Stomach (tissue), 19 donors: ENCODE measurements around the gene LRRC8A. TPM values are rescaled to one million over a fixed set of nuclear protein-coding genes. Genes with fewer than 3 reads are reported as not detected.
A peak's percentile ranks its signal among the peaks of the same experiment; 100 is the strongest.

Source experiments
- DNase-seq, 2 donors: peaks; one replicate each; pipeline versions ENCODE4 v3.0.0 to v3.0.0-alpha.2; 2013 to 2019
- H3K27ac ChIP-seq, 5 donors: fragments of 200-600 bp in 4 of 5; sonication (generic) in 4 of 5; one replicate each; pipeline ENCODE4 v1.5.1; 2013 to 2019; ENCODE audit warnings: mild to moderate bottlenecking in 1 of 5, moderate library complexity in 1 of 5
- H3K27me3 ChIP-seq, 3 donors: fragments of 200-600 bp; sonication (generic); one replicate each; pipeline ENCODE4 v1.5.1; 2017 to 2019; ENCODE audit warnings: mixed run types in 1 of 3
- H3K36me3 ChIP-seq, 4 donors: fragments of 200-600 bp; sonication (generic); 1 replicate in 3 of 4; 2 replicates in 1 of 4; pipeline ENCODE4 v1.5.1; 2016 to 2019
- H3K4me1 ChIP-seq, 4 donors: fragments of 200-600 bp; sonication (generic); one replicate each; pipeline ENCODE4 v1.5.1; 2016 to 2019
- H3K4me3 ChIP-seq, 4 donors: fragments of 200-600 bp; sonication (generic) in 3 of 4; one replicate each; pipeline ENCODE4 v1.5.1; 2016 to 2019; ENCODE audit warnings: mild to moderate bottlenecking in 1 of 4
- H3K9me3 ChIP-seq, 4 donors: fragments of 200-600 bp; sonication (generic); one replicate each; pipeline ENCODE4 v1.5.1; 2016 to 2019
- CTCF ChIP-seq, 7 experiments: fragments of 450-650 bp in 4 of 7; fragments of 200-600 bp in 3 of 7; sonication (generic) in 3 of 7; IDR thresholded peaks; one replicate each; pipeline ENCODE4 v1.5.1; 2016 to 2019; ENCODE audit warnings: antibody characterized with exemption in 7 of 7, control low read depth in 2 of 7, mild to moderate bottlenecking in 1 of 7
- EP300 ChIP-seq: sonication (generic); formaldehyde crosslinking; IDR thresholded peaks from one replicate; pipeline ENCODE4 v1.6.1; 2017; ENCODE audit warnings: antibody characterized with exemption
- POLR2A ChIP-seq, 4 donors: fragments of 450-650 bp; IDR thresholded peaks; one replicate each; pipeline ENCODE4 v1.6.1; 2016; ENCODE audit warnings: antibody characterized with exemption in 4 of 4, control low read depth in 2 of 4, mild to moderate bottlenecking in 1 of 4, moderate library complexity in 1 of 4
- POLR2AphosphoS5 ChIP-seq, 3 donors: sonication (generic); formaldehyde crosslinking; IDR thresholded peaks; one replicate each; pipeline ENCODE4 v1.6.1; 2016; ENCODE audit warnings: antibody characterized with exemption in 3 of 3
- WGBS, 5 donors: extraction: QIAGEN DNeasy Blood & Tissue Kit in 3 of 5; methylation state at CpG; one replicate each; pipeline versions ENCODE4 v1.1.5 to v1.1.7; 2013 to 2018; 5-methylcytosine and 5-hydroxymethylcytosine counted together
- intact Hi-C: fragments of 100-400 bp; cut with DNase I; formaldehyde crosslinking; loops from one replicate; pipeline ENCODE4 v1.15.1; 2023; ENCODE audit warnings: low total_unique reads
- long read RNA-seq, 10 donors: transcript quantifications; one replicate each; lab custom pipeline, GENCODE V29; 2026
- polyA plus RNA-seq, 3 donors: library from polyadenylated mRNA; stranded (reverse); fragments of 200-250 nt; gene quantifications; one replicate each; pipeline ENCODE4 v1.2.3, GENCODE V29; 2013
- total RNA-seq, 5 donors: library from RNA; depleted of rRNA; stranded (reverse); fragments of >200 nt; gene quantifications; one replicate each; pipeline versions ENCODE4 v1.1.0 to v1.2.3, GENCODE V29; 2014 to 2016
- donor health status: healthy with polysubstance abuse.
- donor health status: Bipolar disorder and iron deficiency.
- donor health status: healthy.

The LRRC8A gene
- total RNA-seq (10 to 100 TPM; 14.7 to 63.7 (median 25.1) TPM), polyA plus RNA-seq (10 to 100 TPM; 11.2 to 22.7 (median 13.6) TPM)
- long read RNA-seq, donor 1, full-length matches to known transcripts: 3 of 3 reads
- long read RNA-seq, donor 1, partial matches to known transcripts: 0 of 3 reads
- long read RNA-seq, donor 1, other reads (novel, unspliced or antisense): 0 of 3 reads
- long read RNA-seq, donor 2, full-length matches to known transcripts: 5 of 5 reads
- long read RNA-seq, donor 2, partial matches to known transcripts: 0 of 5 reads
- long read RNA-seq, donor 2, other reads (novel, unspliced or antisense): 0 of 5 reads
- long read RNA-seq, donor 3, full-length matches to known transcripts: 1 of 1 reads
- long read RNA-seq, donor 3, partial matches to known transcripts: 0 of 1 reads
- long read RNA-seq, donor 3, other reads (novel, unspliced or antisense): 0 of 1 reads
- long read RNA-seq, donor 4: 0 reads
- long read RNA-seq, donor 5, full-length matches to known transcripts: 4 of 16 reads
- long read RNA-seq, donor 5, partial matches to known transcripts: 12 of 16 reads
- long read RNA-seq, donor 5, other reads (novel, unspliced or antisense): 0 of 16 reads
- long read RNA-seq, donor 6, full-length matches to known transcripts: 6 of 12 reads
- long read RNA-seq, donor 6, partial matches to known transcripts: 6 of 12 reads
- long read RNA-seq, donor 6, other reads (novel, unspliced or antisense): 0 of 12 reads
- long read RNA-seq, donor 7, full-length matches to known transcripts: 2 of 16 reads
- long read RNA-seq, donor 7, partial matches to known transcripts: 14 of 16 reads
- long read RNA-seq, donor 7, other reads (novel, unspliced or antisense): 0 of 16 reads
- long read RNA-seq, donor 8, full-length matches to known transcripts: 1 of 16 reads
- long read RNA-seq, donor 8, partial matches to known transcripts: 15 of 16 reads
- long read RNA-seq, donor 8, other reads (novel, unspliced or antisense): 0 of 16 reads
- long read RNA-seq, donor 9, full-length matches to known transcripts: 1 of 1 reads
- long read RNA-seq, donor 9, partial matches to known transcripts: 0 of 1 reads
- long read RNA-seq, donor 9, other reads (novel, unspliced or antisense): 0 of 1 reads
- long read RNA-seq, donor 10, full-length matches to known transcripts: 1 of 1 reads
- long read RNA-seq, donor 10, partial matches to known transcripts: 0 of 1 reads
- long read RNA-seq, donor 10, other reads (novel, unspliced or antisense): 0 of 1 reads

GRCh38 chr9:128881884-128882676 lies at the start of gene LRRC8A, which contains the start of gene KYAT1:
TSS of gene LRRC8A (plus strand) at chr9:128882133. CDS start at chr9:128907165, 25,032 bp downstream.
TSS of gene KYAT1 (minus strand) at chr9:128881950. CDS start at chr9:128845405, 36,545 bp downstream.
- H3K27ac ChIP-seq: peak within 1 kb of the TSS; percentile 96 to 99 (median 99)
- H3K4me3 ChIP-seq: peak within 1 kb of the TSS; percentile 89 to 99 (median 94)
- H3K9me3 ChIP-seq: no peaks in the 10 kb centered on the region
- no peaks in the 10 kb centered on the region for H3K27me3 ChIP-seq
- 0 to 2% (median 0%) methylated on average over 13 to 70 of the region's 70 CpGs for WGBS, 5 donors
- H3K4me1 ChIP-seq: peaks cover 51 to 77% (median 64%) of the 10 kb centered on the region in 4 donors
- TF ChIP-seq CTCF (IDR thresholded peaks at IDR 0.05) (peak in 1 of 7 experiments; percentile 20), POLR2A (IDR thresholded peaks at IDR 0.05) (peak in 1 of 4 donors; percentile 10), POLR2AphosphoS5 (IDR thresholded peaks at IDR 0.05) (peak; percentile 76 to 92 (median 84)), EP300 (no peak)
- intact Hi-C loops: no loop called here
- H3K36me3 ChIP-seq: peaks cover 0 to 26% (median 21%) of the 10 kb centered on the region in 4 donors
- peak; percentile 98 to 99 for DNase-seq

- Histone ChIP-seq H3K9me3 (no peaks in the 10 kb centered on the region), H3K27ac (no peak overlapping the region), H3K36me3 (peaks cover 0 to 41% (median 21%) of the 10 kb centered on the region in 4 donors), H3K4me3 (no peak overlapping the region), H3K4me1 (peaks cover 4 to 16% (median 13%) of the 10 kb centered on the region in 4 donors), H3K27me3 (no peaks in the 10 kb centered on the region)
- DNase-seq: no peak
- WGBS, 5 donors: 92 to 97% (median 95%) methylated on average over 5 to 10 of the region's 10 CpGs
- TF ChIP-seq POLR2AphosphoS5 (IDR thresholded peaks at IDR 0.05): no peak
- no peak for TF ChIP-seq CTCF (IDR thresholded peaks at IDR 0.05)
- no peak for TF ChIP-seq POLR2A (IDR thresholded peaks at IDR 0.05)
- TF ChIP-seq EP300: no peak
- intact Hi-C loops: no loop called here
These were observed 48.2 kb upstream of the LRRC8A start for GRCh38 chr9:128833696-128834095.

- Histone ChIP-seq H3K4me1 (no peaks in the 10 kb centered on the region), H3K9me3 (no peaks in the 10 kb centered on the region), H3K36me3 (peaks cover 0 to 49% (median 21%) of the 10 kb centered on the region in 4 donors), H3K4me3 (no peak overlapping the region), H3K27ac (no peak overlapping the region), H3K27me3 (no peaks in the 10 kb centered on the region)
- 94 to 95% (median 95%) methylated on average over 23 to 28 of the region's 28 CpGs for WGBS, 5 donors
- DNase-seq: no peak
- intact Hi-C loops: no loop called here
- TF ChIP-seq POLR2A (IDR thresholded peaks at IDR 0.05) (no peak), EP300 (no peak), POLR2AphosphoS5 (IDR thresholded peaks at IDR 0.05) (no peak), CTCF (IDR thresholded peaks at IDR 0.05) (no peak)
These were observed 46.4 kb upstream of the LRRC8A start for GRCh38 chr9:128835246-128836210.
